ENCODE results near the gene PIK3CD. TPM values are rescaled to one million over a fixed set of nuclear protein-coding genes. Genes with fewer than 3 reads are reported as not detected.
A peak's percentile ranks its signal among the peaks of the same experiment; 100 is the strongest.

PIK3CD gene
- total and polyA plus RNA-seq, 2 of the 4 experiments (the other 2 are of a cell fraction), result 5.0 to 12.1 TPM

- BruUV-seq (replicated peaks), result no TSS peak
- Histone ChIP-seq H3K27ac (ENCODE audit: insufficient read depth, low read length) (no peak overlapping the region), H2BK5ac (ENCODE audit: low read depth, low read length, poor library complexity, severe bottlenecking) (no peak overlapping the region), H2BK20ac (ENCODE audit: low read depth, low read length) (no peak overlapping the region), H3K56ac (ENCODE audit: extremely low read depth, insufficient read depth, low read length) (no peak overlapping the region), H2BK15ac (ENCODE audit: low read depth, low read length) (no peak overlapping the region), H3K9me3 (ENCODE audit: control insufficient read depth, insufficient read depth, low read length) (no peaks in the 10 kb centered on the region), H3K4me2 (ENCODE audit: low read depth, low read length) (no peak overlapping the region), H2AK9ac (replicated peaks; ENCODE audit: low read depth, low read length, poor library complexity) (peak overlapping the region; percentile 19), H3K4me3 (ENCODE audit: insufficient read depth, low read depth, low read length) (no peak overlapping the region), H3K23ac (ENCODE audit: low read depth, low read length) (no peak overlapping the region), H3K36me3 (ENCODE audit: control insufficient read depth, insufficient read depth, low read length) (peaks cover 22% of the 10 kb centered on the region), H4K20me1 (ENCODE audit: insufficient read depth, low read length) (no peaks in the 10 kb centered on the region), H3K4ac (ENCODE audit: low read depth, low read length) (no peak overlapping the region), H2AFZ (replicated peaks; ENCODE audit: low read length, poor library complexity) (no peak overlapping the region), H2AK5ac (ENCODE audit: low read depth, low read length) (no peak overlapping the region), H2BK120ac (ENCODE audit: low read depth, low read length) (no peak overlapping the region), H4K8ac (ENCODE audit: low read depth in 2 of 2, low read length in 2 of 2) (no peak overlapping the region), H3K9ac (ENCODE audit: low read depth, low read length) (no peak overlapping the region), H3K4me1 (ENCODE audit: control insufficient read depth, insufficient read depth, low read length) (no peaks in the 10 kb centered on the region), H3K9me1 (ENCODE audit: insufficient read depth, low read length) (no peaks in the 10 kb centered on the region), H4K91ac (ENCODE audit: insufficient read depth, low read depth, low read length) (no peak overlapping the region), H3K14ac (replicated peaks; ENCODE audit: low read depth, low read length) (no peak overlapping the region), H3K27me3 (ENCODE audit: control insufficient read depth, insufficient read depth, low read length) (no peaks in the 10 kb centered on the region), H3K18ac (ENCODE audit: low read depth, low read length) (no peak overlapping the region), H3K79me1 (ENCODE audit: low read depth in 1 of 2, low read length in 2 of 2) (no peaks in the 10 kb centered on the region), H4K5ac (ENCODE audit: low read depth, low read length) (no peak overlapping the region)
- 83% methylated on average over 8 of the region's 11 CpGs; no CpG with 5 or more reads in 1 of the 2 experiments for WGBS, 2 experiments (ENCODE audit: extremely low coverage in 2 of 2, insufficient read length in 1 of 2)
- intact Hi-C loops (cut with micrococcal nuclease) (no loop called here), dilution Hi-C loops (cut with HindIII; ENCODE audit: low sequenced_read_pairs, unreplicated experiment) (no loop called here), in situ Hi-C loops (cut with MboI; ENCODE audit: low sequenced_read_pairs) (no loop called here)
- DNase-seq (no peak), ATAC-seq (ENCODE audit: low read depth) (no peak)
- TF ChIP-seq RCOR1 (IDR thresholded peaks at IDR 0.05; ENCODE audit: insufficient replicate concordance, low read length) (no peak), BHLHE40 (IDR thresholded peaks at IDR 0.05; ENCODE audit: low read depth, low read length) (no peak)
- ChIA-PET CTCF (no interaction called here), POLR2A (ENCODE audit: unreplicated experiment) (no interaction called here)
Measured at GRCh38 chr1:9612162-9612845, 39.2 kb upstream of the PIK3CD start.

Data from IMR-90 (cell line).